Middle frontal gyrus (tissue), 1 donor: ENCODE data around the gene MRPL4.
"Not testable (repeated sequence)": the region's sequence is repeated elsewhere in the genome, so short reads cannot be mapped to it uniquely, and the experiment has no call there.

Experiments used
- DNase-seq: peaks from one replicate; pipeline ENCODE4 v3.0.0-alpha.2; 2015; ENCODE audit warnings: low spot score; ENCODE audit errors: extremely low spot score

The MRPL4 gene

DNA sequence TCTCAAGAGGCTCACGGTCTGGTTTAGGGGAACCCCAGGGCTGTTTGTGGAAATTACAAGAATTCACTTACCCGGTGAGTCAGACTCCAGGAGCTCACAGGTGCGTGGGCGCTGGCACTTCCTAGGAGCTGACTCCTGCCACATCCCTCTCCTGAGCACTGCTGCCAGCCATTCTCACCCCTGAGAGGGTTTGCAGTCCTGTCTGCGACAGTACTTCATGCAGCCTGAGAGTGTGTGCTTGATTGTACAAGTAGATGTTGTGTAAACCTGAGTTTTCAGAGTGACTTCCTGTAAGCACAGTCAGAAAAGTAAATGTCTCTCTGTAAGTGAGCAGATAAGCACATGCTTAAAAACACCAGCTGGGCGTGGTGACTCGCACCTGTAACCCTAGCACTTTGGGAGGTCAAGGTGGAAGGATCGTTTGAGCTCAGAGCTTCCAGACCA lies 8.1 kb downstream of the MRPL4 start:
- DNase-seq: no peak

DNA sequence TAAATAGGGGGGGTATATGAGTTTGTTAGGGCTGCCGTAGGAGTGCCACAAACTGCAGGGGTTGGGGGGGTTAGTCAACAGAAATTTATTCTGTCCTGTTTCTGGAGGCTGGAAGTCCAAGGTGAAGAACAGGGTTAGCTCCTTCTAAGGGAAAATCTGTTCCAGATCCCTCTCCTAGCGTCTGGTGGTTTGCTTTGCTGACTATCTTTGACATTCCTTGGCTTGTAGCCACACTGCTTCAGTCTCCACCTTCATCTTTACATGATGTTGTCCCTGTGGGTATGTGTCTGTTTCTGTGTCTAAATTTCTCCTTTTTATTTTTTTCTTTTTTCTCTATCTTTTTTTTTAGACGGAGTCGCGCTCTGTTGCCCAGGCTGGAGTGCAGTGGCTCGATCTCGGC lies 10.8 kb downstream of the MRPL4 start:
- no peak for DNase-seq

DNA sequence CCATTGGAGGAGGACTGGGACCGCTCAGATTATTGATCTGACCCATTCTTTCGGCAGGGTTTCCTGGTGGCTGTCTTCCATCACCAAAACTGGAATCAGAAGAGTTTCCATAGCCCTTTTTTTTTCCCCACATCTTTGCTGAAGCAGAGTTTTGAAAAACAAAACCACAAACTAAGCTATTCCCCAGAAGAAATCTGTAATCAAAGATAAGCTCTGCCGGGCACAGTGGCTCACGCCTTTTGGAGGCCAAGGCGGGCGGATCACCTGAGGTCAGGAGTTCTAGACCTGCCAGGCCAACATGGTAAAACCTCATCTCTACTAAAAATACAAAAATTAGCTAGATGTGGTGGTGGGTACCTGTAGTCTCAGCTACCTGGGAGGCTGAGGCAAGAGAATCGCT lies 14.7 kb downstream of the MRPL4 start:
- no peak for DNase-seq

DNA sequence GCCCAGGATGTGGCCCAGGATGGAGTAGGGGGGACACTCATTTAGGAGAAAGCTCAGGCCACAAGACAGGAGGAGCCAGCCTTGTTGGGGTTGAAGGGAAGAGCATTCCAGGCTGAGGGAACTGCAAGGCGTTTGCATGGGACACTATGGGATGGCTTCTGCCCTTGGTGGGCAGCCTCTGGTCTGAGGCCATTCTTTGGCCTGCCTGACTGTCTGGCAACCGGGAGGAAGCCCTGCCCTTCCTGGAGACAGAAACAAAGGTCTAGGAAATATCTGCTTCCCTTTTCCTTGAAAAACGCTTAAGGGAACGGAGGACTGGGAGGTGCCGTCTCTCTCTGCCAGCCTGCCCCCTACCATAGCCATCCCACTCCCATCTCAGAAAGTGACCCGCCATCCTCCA lies 16.1 kb downstream of the MRPL4 start:
- no peak for DNase-seq

DNA sequence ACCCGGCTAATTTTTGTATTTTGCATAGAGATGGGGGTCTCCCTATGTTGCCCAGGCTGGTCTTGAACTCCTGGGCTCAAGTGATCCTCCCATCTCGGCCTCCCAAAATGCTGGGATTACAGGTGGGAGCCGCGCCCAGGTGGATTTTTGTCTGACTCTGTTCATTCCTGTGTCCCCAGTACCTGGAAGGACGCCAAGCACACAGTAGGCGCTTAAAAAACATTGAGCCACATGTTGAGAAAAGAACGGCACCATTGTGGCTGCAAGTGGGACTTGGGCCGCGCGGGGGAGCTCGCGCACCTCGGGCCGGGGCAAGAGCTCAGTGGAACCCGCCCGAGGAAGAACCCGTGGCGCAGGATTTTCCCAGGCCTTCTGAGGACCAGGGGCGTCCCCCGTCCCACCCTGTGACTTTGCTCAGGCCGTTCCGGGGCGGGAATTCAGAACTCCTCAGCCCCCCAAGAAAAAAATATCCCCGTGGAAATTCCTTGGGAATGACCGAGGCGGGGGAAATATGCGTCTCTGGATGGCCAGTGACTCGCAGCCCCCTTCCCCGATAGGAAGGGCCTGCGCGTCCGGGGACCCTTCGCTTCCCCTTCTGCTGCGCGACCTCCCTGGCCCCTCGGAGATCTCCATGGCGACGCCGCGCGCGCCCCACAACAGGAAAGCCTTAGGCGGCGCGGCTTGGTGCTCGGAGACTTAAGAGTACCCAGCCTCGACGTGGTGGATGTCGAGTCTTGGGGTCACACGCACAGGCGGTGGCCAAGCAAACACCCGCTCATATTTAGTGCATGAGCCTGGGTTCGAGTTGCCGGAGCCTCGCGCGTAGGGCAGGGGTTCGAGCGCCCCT lies 17.5 kb downstream of the MRPL4 start:
- DNase-seq: no peak

DNA sequence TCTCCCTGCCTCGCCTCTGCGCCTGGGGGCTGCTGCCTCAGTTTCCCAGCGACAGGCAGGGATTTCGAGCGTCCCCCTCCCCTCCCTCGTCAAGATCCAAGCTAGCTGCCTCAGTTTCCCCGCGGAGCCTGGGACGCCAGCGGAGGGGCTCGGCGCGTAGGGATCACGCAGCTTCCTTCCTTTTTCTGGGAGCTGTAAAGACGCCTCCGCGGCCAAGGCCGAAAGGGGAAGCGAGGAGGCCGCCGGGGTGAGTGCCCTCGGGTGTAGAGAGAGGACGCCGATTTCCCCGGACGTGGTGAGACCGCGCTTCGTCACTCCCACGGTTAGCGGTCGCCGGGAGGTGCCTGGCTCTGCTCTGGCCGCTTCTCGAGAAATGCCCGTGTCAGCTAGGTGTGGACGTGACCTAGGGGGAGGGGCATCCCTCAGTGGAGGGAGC lies 18.2 kb downstream of the MRPL4 start:
- DNase-seq: no peak

DNA sequence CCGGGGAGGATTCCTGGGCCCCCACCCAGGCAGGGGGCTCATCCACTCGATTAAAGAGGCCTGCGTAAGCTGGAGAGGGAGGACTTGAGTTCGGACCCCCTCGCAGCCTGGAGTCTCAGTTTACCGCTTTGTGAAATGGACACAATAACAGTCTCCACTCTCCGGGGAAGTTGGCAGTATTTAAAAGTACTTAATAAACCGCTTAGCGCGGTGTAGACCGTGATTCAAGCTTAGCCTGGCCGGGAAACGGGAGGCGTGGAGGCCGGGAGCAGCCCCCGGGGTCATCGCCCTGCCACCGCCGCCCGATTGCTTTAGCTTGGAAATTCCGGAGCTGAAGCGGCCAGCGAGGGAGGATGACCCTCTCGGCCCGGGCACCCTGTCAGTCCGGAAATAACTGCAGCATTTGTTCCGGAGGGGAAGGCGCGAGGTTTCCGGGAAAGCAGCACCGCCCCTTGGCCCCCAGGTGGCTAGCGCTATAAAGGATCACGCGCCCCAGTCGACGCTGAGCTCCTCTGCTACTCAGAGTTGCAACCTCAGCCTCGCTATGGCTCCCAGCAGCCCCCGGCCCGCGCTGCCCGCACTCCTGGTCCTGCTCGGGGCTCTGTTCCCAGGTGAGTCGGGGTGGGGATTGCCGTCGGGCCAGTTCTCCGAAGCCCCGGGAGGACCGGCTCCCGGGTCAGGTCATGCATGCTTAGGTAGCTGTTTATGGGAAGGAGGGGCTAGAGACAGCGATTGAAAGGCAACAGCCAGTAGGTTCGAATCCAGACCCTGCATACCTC lies 18.8 kb downstream of the MRPL4 start, which contains the start of gene ICAM1:
Gene ICAM1 (plus strand): TSS at position 505 of the 779 bp plus-strand sequence. CDS start 40 bp downstream, at position 545.
- no peak for DNase-seq

DNA sequence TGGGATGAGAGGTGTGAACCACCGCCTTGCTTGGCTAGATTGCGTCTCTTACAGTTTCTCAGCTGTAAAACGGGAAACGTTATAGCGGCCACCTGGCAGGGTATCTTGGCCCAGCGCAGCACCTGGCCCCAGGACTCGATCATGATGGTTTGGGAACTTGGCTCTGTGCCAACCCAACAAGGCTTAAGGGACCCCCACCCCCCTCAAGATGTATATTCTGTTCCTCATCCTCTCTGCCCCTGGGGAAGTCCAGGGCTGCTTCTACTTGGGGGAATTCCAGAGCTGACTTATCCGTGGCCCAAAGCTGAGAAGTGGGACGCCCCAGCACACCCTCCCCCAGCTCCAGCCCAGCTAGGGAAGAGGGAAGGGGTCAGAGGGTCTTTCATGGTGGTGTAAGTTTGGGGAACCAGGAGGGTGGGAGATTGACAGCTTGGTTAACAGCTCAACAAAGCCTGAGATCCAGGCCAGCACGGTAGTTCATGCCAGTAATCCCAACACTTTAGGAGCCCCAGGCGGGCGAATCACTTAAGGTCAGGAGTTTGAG lies 19.6 kb downstream of the MRPL4 start:
- DNase-seq: no peak

DNA sequence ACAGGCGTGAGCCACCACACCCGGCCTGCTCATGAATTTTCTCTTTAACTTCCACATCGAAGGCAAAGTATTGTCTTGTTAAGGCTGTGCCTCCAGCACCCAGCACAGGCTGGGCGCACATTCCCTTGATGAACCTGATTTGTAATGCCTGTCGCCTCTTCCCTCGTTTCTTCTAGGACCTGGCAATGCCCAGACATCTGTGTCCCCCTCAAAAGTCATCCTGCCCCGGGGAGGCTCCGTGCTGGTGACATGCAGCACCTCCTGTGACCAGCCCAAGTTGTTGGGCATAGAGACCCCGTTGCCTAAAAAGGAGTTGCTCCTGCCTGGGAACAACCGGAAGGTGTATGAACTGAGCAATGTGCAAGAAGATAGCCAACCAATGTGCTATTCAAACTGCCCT lies 22.6 kb downstream of the MRPL4 start:
- DNase-seq: no peak

DNA sequence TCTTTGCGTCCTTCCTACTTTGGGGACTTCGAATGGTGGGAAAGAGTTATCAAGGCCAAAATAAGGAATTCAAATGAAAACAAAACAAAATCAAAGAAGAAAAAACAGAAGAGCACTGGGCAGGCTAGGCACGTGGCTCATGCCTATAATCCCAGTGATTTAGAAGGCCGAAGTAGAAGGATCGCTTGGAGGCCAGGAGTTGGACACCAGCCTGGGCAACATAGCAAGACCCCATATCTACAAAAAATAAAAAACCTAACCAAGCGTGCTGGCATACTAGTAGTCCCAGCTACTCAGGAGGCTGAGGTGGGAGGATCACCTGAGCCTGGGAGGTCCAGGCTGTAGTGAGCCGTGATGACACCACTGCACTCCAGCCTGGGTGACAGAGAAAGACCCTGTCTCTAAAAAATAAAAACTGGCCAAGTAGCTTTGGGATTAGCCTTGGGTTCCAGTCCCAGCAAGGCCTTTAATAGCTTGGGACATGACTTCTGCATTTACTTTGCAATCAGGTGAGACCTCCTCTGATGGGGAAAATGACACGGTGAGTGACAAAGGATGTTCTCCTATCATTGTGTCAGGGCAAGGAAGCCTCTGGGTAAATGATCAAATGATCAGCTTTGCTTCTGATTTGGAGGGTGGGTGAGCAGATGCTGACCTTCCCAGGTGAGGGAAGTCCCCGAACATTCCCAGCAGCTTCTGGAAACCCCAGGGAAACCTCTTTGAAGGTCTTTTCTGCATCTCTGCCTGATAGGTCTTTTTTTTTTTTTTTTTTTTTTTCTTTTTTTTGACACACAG lies 26.0 kb downstream of the MRPL4 start:
- no peak for DNase-seq

DNA sequence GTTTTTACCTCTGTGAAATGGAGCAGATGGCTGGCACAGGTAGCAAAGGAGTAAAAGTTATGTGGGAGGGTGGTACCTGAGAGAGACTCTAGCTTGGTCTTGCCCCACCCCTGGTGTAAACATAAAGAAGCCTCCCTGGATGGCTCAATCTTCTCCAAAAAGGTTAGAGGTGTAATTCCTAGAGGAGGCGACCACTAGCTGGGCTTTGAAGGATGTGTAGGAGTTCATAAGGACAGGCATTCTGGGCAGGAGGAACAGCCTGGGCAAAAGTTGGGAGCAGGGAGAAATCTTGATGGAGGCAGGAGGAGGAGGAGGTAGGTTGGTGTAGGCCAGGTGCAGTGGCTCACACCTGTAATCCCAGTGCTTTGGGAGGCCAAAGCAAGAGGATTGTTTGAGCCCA lies 26.9 kb downstream of the MRPL4 start:
- no peak for DNase-seq

DNA sequence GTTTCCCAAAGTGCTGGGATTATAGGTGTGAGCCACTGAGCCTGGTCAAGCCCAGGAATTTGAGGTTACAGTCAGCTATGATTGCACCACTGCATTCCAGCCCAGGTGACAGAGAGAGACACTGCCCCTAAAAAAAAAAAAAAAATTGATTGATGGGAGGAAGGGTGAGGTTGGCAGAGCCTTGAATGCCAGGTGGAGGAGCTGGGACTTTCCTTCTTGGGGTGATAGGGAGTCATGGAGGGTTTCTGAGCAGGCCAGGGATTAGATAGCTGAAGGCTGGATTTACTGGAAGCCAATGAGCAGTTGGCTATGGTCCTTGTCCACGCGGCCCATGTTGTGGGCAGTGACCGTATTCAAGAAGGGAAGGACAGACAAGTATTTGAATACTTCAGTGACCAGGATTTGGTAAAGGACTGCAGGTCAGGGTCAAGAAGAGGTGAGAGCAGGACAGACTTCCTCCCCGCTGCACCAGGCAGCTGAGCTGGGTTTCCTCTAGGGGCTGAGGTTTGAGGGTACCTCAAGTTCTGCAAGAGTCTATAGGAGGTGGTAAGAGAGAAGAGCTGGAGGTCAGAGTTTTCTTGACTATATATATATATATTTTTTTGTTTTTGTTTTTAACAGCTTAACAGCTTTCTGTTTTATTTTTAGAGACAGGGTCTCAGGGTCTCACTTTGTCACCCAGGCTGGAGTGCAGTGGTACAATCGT lies 27.9 kb downstream of the MRPL4 start:
- DNase-seq: no peak

DNA sequence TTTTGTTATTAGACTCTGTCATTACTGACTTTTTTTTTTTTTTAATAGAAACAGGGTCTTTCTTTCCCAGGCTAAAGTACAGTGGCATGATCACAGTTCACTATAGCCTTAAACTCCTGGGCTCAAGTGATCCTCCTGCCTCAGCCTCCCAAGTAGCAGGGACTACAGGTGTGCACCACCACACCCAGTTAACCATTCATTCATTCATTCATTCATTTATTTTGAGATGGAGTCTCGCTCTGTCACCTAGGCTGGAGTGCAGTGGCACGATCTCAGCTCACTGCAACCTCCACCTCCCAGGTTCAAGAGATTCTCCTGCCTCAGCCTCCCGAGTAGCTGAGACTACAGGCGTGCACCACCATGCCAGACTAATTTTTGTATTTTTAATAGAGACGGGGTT lies 30.0 kb downstream of the MRPL4 start:
- DNase-seq: not testable (repeated sequence)

DNA sequence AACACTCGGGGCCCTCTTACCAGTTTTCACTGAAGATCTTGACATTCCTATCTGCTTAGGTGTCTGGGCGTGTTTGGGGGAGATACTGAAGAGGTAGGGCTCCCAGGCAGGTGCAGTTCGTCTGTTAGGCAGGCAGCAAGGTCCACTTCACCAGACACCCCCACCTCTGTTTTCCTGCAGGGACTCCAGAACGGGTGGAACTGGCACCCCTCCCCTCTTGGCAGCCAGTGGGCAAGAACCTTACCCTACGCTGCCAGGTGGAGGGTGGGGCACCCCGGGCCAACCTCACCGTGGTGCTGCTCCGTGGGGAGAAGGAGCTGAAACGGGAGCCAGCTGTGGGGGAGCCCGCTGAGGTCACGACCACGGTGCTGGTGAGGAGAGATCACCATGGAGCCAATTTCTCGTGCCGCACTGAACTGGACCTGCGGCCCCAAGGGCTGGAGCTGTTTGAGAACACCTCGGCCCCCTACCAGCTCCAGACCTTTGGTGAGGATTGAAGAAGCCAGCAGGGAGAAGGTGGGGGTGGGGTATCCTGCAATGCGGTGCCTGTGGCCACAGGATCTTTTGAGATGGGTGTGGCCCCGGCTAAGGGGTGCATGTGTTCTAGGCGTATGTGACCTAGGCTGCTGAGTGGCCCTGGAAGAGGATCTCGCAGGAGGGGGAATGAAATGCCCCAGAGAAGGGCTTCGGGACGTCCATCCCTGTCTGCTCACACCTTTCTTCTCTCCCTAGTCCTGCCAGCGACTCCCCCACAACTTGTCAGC lies 31.5 kb downstream of the MRPL4 start:
- DNase-seq: no peak

DNA sequence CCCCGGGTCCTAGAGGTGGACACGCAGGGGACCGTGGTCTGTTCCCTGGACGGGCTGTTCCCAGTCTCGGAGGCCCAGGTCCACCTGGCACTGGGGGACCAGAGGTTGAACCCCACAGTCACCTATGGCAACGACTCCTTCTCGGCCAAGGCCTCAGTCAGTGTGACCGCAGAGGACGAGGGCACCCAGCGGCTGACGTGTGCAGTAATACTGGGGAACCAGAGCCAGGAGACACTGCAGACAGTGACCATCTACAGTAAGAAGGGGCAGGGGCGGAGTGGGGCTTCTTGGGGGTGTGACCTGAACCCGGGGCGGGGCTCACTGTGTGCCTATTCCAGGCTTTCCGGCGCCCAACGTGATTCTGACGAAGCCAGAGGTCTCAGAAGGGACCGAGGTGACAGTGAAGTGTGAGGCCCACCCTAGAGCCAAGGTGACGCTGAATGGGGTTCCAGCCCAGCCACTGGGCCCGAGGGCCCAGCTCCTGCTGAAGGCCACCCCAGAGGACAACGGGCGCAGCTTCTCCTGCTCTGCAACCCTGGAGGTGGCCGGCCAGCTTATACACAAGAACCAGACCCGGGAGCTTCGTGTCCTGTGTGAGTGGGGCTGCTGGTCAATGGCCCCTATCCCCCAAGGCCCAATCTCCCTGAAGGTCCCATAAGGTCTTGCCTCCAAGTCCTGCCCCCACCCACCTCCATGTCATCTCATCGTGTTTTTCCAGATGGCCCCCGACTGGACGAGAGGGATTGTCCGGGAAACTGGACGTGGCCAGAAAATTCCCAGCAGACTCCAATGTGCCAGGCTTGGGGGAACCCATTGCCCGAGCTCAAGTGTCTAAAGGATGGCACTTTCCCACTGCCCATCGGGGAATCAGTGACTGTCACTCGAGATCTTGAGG lies 32.3 kb downstream of the MRPL4 start:
- no peak for DNase-seq

DNA sequence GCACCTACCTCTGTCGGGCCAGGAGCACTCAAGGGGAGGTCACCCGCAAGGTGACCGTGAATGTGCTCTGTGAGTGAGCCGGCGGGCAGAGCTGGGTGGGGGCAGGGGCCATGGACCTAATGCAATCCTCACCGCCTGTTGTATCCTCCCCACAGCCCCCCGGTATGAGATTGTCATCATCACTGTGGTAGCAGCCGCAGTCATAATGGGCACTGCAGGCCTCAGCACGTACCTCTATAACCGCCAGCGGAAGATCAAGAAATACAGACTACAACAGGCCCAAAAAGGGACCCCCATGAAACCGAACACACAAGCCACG lies 32.9 kb downstream of the MRPL4 start:
- DNase-seq: no peak

DNA sequence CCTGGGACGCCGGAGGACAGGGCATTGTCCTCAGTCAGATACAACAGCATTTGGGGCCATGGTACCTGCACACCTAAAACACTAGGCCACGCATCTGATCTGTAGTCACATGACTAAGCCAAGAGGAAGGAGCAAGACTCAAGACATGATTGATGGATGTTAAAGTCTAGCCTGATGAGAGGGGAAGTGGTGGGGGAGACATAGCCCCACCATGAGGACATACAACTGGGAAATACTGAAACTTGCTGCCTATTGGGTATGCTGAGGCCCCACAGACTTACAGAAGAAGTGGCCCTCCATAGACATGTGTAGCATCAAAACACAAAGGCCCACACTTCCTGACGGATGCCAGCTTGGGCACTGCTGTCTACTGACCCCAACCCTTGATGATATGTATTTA lies 33.4 kb downstream of the MRPL4 start:
- DNase-seq: no peak

DNA sequence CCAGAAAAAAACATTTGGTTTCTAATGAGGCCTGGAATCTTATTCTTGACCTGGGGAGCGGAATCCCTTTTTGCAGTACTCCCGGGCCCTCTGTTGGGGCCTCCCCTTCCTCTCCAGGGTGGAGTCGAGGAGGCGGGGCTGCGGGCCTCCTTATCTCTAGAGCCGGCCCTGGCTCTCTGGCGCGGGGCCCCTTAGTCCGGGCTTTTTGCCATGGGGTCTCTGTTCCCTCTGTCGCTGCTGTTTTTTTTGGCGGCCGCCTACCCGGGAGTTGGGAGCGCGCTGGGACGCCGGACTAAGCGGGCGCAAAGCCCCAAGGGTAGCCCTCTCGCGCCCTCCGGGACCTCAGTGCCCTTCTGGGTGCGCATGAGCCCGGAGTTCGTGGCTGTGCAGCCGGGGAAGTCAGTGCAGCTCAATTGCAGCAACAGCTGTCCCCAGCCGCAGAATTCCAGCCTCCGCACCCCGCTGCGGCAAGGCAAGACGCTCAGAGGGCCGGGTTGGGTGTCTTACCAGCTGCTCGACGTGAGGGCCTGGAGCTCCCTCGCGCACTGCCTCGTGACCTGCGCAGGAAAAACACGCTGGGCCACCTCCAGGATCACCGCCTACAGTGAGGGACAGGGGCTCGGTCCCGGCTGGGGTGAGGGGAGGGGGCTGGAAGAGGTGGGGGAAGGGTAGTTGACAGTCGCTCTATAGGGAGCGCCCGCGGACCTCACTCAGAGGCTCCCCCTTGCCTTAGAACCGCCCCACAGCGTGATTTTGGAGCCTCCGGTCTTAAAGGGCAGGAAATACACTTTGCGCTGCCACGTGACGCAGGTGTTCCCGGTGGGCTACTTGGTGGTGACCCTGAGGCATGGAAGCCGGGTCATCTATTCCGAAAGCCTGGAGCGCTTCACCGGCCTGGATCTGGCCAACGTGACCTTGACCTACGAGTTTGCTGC lies 35.1 kb downstream of the MRPL4 start, which contains the start of gene ICAM4:
Gene ICAM4 (plus strand): TSS at position 153 of the 935 bp plus-strand sequence. CDS start 58 bp downstream, at position 211.
- no peak for DNase-seq
